HEK293 (cell line): Measurements from ENCODE around the gene CCR6.

Experiments
- CTCF ChIA-PET: fragments of 350-600 bp; formaldehyde crosslinking; extraction: SDS; loops from one replicate; lab custom pipeline; 2021; ENCODE audit warnings: antibody characterized with exemption; lab: Yijun Ruan, JAX
- POLR2A ChIA-PET: fragments of 300-600 bp; formaldehyde crosslinking; extraction: SDS; loops from one replicate; lab custom pipeline; 2020; ENCODE audit warnings: antibody characterized with exemption, inconsistent platforms; lab: Yijun Ruan, JAX
- H3K27ac ChIP-seq: fragments of 200-500 bp; sonication (Bioruptor generic); 2 replicates; pipeline ENCODE4 v1.5.1; 2014; ENCODE audit warnings: low read depth, low read length, control low read depth, inconsistent platforms; ENCODE audit errors: extremely low read depth
- H3K36me3 ChIP-seq, 2 experiments: fragments of 200-500 bp in 1 of 2; sonication (Bioruptor generic) in 1 of 2; 1 replicate in 1 of 2; 2 replicates in 1 of 2; pipeline ENCODE4 v1.5.1; 2014 to 2017; ENCODE audit warnings: inconsistent platforms in 2 of 2, low read length in 2 of 2; ENCODE audit not compliant: control insufficient read depth in 2 of 2, insufficient read depth in 1 of 2
- H3K4me1 ChIP-seq: fragments of 200-500 bp; sonication (Bioruptor generic); 2 replicates; pipeline ENCODE4 v1.5.1; 2014; ENCODE audit warnings: mild to moderate bottlenecking, low read length, inconsistent platforms; ENCODE audit not compliant: control insufficient read depth, insufficient read depth
- H3K4me3 ChIP-seq: 2 replicates; pipeline ENCODE4 v1.5.1; 2011; ENCODE audit warnings: low read depth, mild to moderate bottlenecking, control low read depth, low read length, moderate library complexity
- H3K9me3 ChIP-seq: fragments of 200-500 bp; sonication (Bioruptor generic); 2 replicates; pipeline ENCODE4 v1.5.1; 2014; ENCODE audit warnings: low read depth, low read length, inconsistent platforms; ENCODE audit not compliant: control insufficient read depth, insufficient read depth
- ATF2 ChIP-seq: fragments of 450-650 bp; formaldehyde crosslinking; IDR thresholded peaks from 2 replicates; pipeline ENCODE4 v1.5.1; 2016; ENCODE audit warnings: missing biosample characterization, missing genetic modification characterization, low read depth
- GLI2 ChIP-seq: fragments of 450-650 bp; formaldehyde crosslinking; IDR thresholded peaks from 2 replicates; pipeline ENCODE4; 2017; ENCODE audit warnings: missing biosample characterization, missing genetic modification characterization, low read depth, borderline replicate concordance
- GLIS1 ChIP-seq: fragments of 450-650 bp; formaldehyde crosslinking; IDR thresholded peaks from 2 replicates; pipeline ENCODE4 v1.5.1; 2016; ENCODE audit warnings: missing biosample characterization, missing genetic modification characterization
- KLF7 ChIP-seq: fragments of 450-650 bp; formaldehyde crosslinking; IDR thresholded peaks from 2 replicates; pipeline ENCODE4 v1.5.1; 2016; ENCODE audit warnings: missing biosample characterization, missing genetic modification characterization, borderline replicate concordance
- KLF8 ChIP-seq: fragments of 450-650 bp; formaldehyde crosslinking; IDR thresholded peaks from 2 replicates; pipeline ENCODE4 v1.5.1; 2016; ENCODE audit warnings: missing biosample characterization, missing genetic modification characterization
- MZF1 ChIP-seq: fragments of 450-650 bp; formaldehyde crosslinking; IDR thresholded peaks from 2 replicates; pipeline ENCODE4 v1.5.1; 2017; ENCODE audit warnings: missing biosample characterization, missing genetic modification characterization, borderline replicate concordance
- PRDM10 ChIP-seq: fragments of 450-650 bp; formaldehyde crosslinking; IDR thresholded peaks from 2 replicates; pipeline ENCODE4 v1.5.1; 2016; ENCODE audit warnings: missing biosample characterization, missing genetic modification characterization
- RBAK ChIP-seq: fragments of 450-650 bp; formaldehyde crosslinking; IDR thresholded peaks from 2 replicates; pipeline ENCODE4 v1.5.1; 2016; ENCODE audit warnings: missing biosample characterization, missing genetic modification characterization
- SCRT2 ChIP-seq: fragments of 450-650 bp; formaldehyde crosslinking; IDR thresholded peaks from 2 replicates; pipeline ENCODE4 v1.5.1; 2016; ENCODE audit warnings: missing biosample characterization, missing genetic modification characterization
- ZBTB21 ChIP-seq: fragments of 450-650 bp; formaldehyde crosslinking; IDR thresholded peaks from 2 replicates; pipeline ENCODE4 v1.5.1; 2017; ENCODE audit warnings: missing biosample characterization, missing genetic modification characterization
- ZBTB8A ChIP-seq: fragments of 450-650 bp; formaldehyde crosslinking; IDR thresholded peaks from 2 replicates; pipeline ENCODE4 v1.5.1; 2016; ENCODE audit warnings: missing biosample characterization, missing genetic modification characterization
- ZNF112 ChIP-seq: fragments of 450-650 bp; formaldehyde crosslinking; IDR thresholded peaks from 2 replicates; pipeline ENCODE4 v1.5.0; 2017; ENCODE audit warnings: missing biosample characterization, missing genetic modification characterization
- ZNF155 ChIP-seq: fragments of 450-650 bp; formaldehyde crosslinking; IDR thresholded peaks from 2 replicates; pipeline ENCODE4 v1.5.1; 2016; ENCODE audit warnings: missing biosample characterization, missing genetic modification characterization
- ZNF174 ChIP-seq: fragments of 450-650 bp; formaldehyde crosslinking; IDR thresholded peaks from 2 replicates; pipeline ENCODE4 v1.5.0; 2017; ENCODE audit warnings: missing biosample characterization, mild to moderate bottlenecking, missing genetic modification characterization
- ZNF175 ChIP-seq: fragments of 450-650 bp; formaldehyde crosslinking; IDR thresholded peaks from 2 replicates; pipeline ENCODE4 v1.5.1; 2016; ENCODE audit warnings: missing biosample characterization, missing genetic modification characterization
- ZNF19 ChIP-seq: fragments of 450-650 bp; formaldehyde crosslinking; IDR thresholded peaks from 2 replicates; pipeline ENCODE4; 2016; ENCODE audit warnings: missing biosample characterization, missing genetic modification characterization, low read depth
- ZNF292 ChIP-seq: fragments of 450-650 bp; formaldehyde crosslinking; IDR thresholded peaks from 2 replicates; pipeline ENCODE4 v1.5.1; 2016; ENCODE audit warnings: low read depth, missing biosample characterization, missing genetic modification characterization, borderline replicate concordance
- ZNF423 ChIP-seq: fragments of 450-650 bp; formaldehyde crosslinking; IDR thresholded peaks from 2 replicates; pipeline ENCODE4 v1.5.1; 2016; ENCODE audit warnings: missing biosample characterization, missing genetic modification characterization
- ZNF585B ChIP-seq: fragments of 450-650 bp; formaldehyde crosslinking; IDR thresholded peaks from 2 replicates; pipeline ENCODE4 v1.5.1; 2016; ENCODE audit warnings: missing biosample characterization, missing genetic modification characterization
- ZNF610 ChIP-seq: fragments of 450-650 bp; formaldehyde crosslinking; IDR thresholded peaks from 2 replicates; pipeline ENCODE4 v1.5.1; 2016; ENCODE audit warnings: missing biosample characterization, missing genetic modification characterization, borderline replicate concordance
- ZNF692 ChIP-seq: fragments of 450-650 bp; formaldehyde crosslinking; IDR thresholded peaks from 2 replicates; pipeline ENCODE4 v1.5.1; 2016; ENCODE audit warnings: missing biosample characterization, missing genetic modification characterization
- ZNF791 ChIP-seq: fragments of 450-650 bp; formaldehyde crosslinking; IDR thresholded peaks from 2 replicates; pipeline ENCODE4 v1.5.1; 2016; ENCODE audit warnings: missing biosample characterization, missing genetic modification characterization

The CCR6 gene

GRCh38 chr6:167093922-167094432 is 28.9 kb upstream of the CCR6 start:
- CTCF ChIA-PET = no interaction called here
- Histone ChIP-seq H3K36me3 (no peaks in the 10 kb centered on the region), H3K27ac (no peak overlapping the region), H3K4me1 (no peaks in the 10 kb centered on the region), H3K4me3 (no peak overlapping the region), H3K9me3 (no peaks in the 10 kb centered on the region)
- POLR2A ChIA-PET = no interaction called here
- no peak for TF ChIP-seq ZNF155 (tag by site-specific recombination)
- TF ChIP-seq ZNF19 (tag by site-specific recombination) = no peak
- no peak for TF ChIP-seq ZNF174 (tag by site-specific recombination)
- no peak for TF ChIP-seq ZNF292 (tag by site-specific recombination)
- TF ChIP-seq RBAK (tag by site-specific recombination) = no peak

GRCh38 chr6:167094436-167094819 is 28.5 kb upstream of the CCR6 start:
- TF ChIP-seq ZNF423 (tag by site-specific recombination) = no peak
- TF ChIP-seq ZNF175 (tag by site-specific recombination) = no peak
- TF ChIP-seq ZBTB8A (tag by site-specific recombination) = no peak
- no peak for TF ChIP-seq ZBTB21 (tag by site-specific recombination)
- no peak for TF ChIP-seq ATF2 (tag by site-specific recombination)
- TF ChIP-seq MZF1 = no peak
- TF ChIP-seq ZNF610 (tag by site-specific recombination) = no peak
- TF ChIP-seq ZNF112 (tag by site-specific recombination) = no peak
- TF ChIP-seq ZNF791 (tag by site-specific recombination) = no peak
- TF ChIP-seq SCRT2 (tag by site-specific recombination) = no peak
- TF ChIP-seq GLI2 (tag by site-specific recombination) = no peak
- no peak for TF ChIP-seq ZNF585B
- TF ChIP-seq ZNF692 (tag by site-specific recombination) = no peak
- TF ChIP-seq KLF8 (tag by site-specific recombination) = no peak
- no peak for TF ChIP-seq GLIS1 (tag by site-specific recombination)
- TF ChIP-seq KLF7 = no peak
- TF ChIP-seq PRDM10 = no peak
- POLR2A ChIA-PET = no interaction called here
- Histone ChIP-seq H3K36me3 (no peaks in the 10 kb centered on the region), H3K27ac (no peak overlapping the region), H3K9me3 (no peaks in the 10 kb centered on the region), H3K4me1 (no peaks in the 10 kb centered on the region), H3K4me3 (no peak overlapping the region)
- CTCF ChIA-PET = no interaction called here
